Measurements from ENCODE around the gene STOML1.
A peak's percentile ranks its signal among the peaks of the same experiment; 100 is the strongest.
"Not testable (repeated sequence)": the region's sequence is repeated elsewhere in the genome, so short reads cannot be mapped to it uniquely, and the experiment has no call there.

STOML1 gene

DNA sequence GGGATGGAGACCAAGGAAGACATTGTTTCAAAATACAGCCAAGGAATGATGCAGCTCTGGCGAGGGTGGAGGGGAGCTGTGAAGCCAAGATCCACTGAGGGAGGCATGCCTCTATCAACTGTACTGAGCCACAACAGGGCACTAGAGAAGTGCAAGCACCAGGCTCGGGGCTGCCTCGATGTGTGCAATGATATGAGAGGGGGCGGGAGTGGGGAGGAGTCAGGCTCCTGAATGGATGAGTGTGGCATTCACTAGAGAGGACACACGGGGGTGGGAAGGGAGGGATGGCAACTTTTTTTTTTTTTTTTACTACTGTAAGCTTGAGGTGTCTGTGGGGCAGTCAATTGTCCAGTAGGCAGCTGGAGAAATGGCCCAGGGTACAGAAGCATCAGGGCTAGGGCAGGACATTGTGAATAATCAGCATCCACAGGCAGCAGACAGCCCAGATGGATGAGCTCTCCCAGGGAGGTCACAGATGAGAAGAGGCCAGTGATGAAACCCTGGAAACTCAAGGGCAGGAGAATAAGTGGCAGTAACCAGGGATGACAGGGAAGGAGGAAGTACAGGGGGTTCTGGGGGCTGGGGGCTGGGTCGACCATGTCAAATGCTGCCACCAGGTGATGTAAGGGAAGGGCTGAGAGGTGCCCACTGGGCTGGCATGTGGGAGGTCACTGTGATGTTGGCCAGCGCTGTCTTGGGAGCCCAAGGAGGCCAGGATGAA is 5.9 kb downstream of the STOML1 start:
- DNase-seq, result no peak

GRCh38 chr15:73985101-73985873 is 6.8 kb downstream of the STOML1 start:
- no peak for DNase-seq

GRCh38 chr15:73984208-73984979 is 7.7 kb downstream of the STOML1 start:
- DNase-seq, result no peak

- DNase-seq, result no peak
Measured at GRCh38 chr15:73983773-73984172, 8.3 kb downstream of the STOML1 start.

DNA sequence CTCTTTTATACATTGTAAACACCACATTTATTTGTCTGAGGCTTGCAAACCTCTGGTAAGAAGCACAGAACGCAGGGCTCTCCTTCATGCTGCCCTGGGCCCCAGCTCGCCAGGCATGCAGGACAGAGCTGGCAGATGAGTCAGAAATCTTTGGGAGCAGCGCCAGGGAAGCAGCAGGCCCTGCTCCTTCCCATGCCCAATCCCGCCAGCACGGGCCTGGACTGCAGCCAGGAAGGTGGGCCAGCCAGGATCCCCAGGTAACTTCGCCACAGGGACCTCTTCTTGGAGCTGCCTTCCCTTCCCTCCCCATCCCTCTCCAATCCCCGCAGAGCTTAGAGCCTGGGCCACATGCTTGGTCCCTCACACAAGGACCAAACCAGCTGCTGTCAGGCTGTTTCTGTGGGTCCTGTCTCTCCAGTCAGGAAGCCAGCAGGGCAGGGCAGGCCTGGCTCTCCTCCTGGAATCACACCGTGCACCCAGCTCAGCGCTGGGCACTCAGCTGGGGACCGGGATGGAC is 8.8 kb downstream of the STOML1 start:
- no peak for DNase-seq

- DNase-seq, result peak; percentile 52 to 60
Measured at GRCh38 chr15:73982222-73982962, 9.7 kb downstream of the STOML1 start.

DNA sequence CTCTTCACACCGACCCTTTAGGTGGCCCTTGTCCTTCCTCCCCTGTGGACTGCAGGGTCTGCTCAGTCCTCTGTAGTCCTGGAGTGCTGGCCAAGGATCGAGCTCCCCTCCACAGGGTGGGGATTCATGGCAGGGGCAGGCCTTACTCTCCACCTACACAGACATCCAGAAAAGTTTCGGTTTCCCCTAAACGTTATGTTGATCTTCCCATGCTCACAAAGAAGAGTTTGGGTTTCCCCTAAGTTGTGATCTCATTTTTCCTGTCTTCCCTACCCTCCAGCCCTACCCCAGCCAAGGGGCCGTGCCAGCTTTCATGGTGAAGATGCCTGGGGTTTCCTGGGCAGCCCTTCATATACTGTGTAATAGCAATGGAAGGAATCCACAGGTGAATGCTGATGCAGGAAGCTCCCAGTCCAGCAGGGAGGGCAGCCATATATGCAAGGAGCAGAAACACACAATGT is 10.3 kb downstream of the STOML1 start:
- peak in 1 of 2 experiments; percentile 37 for DNase-seq

DNA sequence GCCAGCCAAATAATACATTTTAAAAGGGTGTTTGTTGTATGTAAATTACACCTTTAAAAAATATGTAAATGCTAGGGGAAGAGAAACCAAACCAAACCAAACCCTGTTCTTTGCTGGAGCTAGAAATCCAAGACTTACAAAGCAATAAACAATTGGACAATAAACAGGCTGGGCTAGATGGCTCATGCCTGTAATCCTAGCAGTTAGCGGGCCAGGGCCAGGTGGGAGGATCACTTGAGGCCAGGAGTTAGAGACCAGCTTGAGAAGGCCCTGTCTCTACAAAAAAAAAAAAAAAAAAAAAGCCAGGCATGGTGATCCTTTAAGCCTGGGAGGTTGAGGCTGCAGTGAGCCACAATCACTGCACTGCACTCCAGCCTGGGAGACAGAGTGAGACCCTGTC is 12.5 kb downstream of the STOML1 start:
- no peak for DNase-seq

- DNase-seq, result no peak
Measured at GRCh38 chr15:73978896-73979295, 13.2 kb downstream of the STOML1 start.

DNA sequence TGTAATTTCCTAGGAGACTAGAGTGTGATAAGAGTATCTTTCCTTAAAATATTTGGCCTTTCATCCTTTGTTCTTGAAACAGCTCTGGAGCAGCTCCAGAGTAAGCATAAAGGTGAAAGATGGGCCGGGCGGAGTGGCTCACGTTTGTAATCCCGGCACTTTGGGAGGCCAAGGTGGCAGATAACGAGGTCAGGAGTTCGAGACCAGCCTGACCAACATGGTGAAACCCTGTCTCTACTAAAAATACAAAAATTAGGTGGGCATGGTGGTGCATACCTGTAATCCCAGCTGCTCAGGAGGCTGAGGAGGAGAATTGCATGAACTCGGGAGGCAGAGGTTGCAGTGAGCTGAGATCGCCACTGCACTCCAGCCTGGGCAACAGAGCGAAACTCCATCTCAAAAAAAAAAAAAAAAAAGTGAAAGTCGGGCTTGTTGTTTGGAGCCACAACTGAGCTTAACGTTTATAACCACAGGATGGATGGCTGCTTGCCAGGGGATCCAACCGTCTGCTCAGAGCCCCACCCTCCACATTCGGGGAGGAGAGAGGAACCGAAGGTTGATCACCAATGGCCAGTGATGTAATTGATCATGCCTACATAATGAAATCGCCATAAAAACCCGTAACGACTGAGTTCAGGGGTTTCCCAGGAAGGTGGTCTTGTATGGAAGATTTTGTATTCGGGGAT is 16.5 kb downstream of the STOML1 start:
- DNase-seq, result peak in 1 of 2 experiments; percentile 49

GRCh38 chr15:73973683-73974200 is 18.4 kb downstream of the STOML1 start:
- not testable (repeated sequence) for DNase-seq

DNA sequence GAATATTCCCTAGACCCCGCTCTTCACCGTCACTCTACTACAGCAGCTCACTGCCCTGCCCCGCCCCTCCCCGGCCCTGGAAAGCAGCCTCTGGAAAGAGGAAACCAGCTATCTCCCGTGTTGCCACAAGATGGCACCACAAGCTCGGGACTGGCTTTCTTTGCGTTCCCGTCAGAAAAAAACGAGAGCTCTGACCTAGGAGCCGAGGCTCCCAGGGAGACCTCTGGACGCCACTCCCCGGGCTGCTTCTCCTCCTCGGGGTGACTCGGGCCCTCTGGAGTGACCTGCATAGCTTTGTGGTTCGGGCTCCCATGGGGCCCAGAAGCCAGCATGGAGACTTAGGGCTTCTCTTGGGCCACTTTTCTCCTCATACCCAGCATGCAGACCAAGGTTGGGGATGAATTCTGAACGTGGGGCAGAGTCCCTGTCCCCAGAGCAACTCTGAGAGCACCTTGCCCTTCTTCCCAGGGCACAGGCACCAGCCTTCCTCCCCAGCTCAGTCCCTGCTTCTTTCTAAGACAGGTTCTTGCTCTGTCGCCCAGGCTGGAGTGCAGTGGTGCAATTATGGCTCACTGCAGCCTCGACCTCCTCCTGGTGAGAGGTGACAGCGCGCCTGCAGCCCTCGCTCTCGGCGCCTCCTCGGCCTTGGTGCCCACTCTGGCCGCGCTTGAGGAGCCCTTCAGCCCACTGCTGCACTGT is 19.0 kb downstream of the STOML1 start:
- peak; percentile 87 to 89 for DNase-seq

DNA sequence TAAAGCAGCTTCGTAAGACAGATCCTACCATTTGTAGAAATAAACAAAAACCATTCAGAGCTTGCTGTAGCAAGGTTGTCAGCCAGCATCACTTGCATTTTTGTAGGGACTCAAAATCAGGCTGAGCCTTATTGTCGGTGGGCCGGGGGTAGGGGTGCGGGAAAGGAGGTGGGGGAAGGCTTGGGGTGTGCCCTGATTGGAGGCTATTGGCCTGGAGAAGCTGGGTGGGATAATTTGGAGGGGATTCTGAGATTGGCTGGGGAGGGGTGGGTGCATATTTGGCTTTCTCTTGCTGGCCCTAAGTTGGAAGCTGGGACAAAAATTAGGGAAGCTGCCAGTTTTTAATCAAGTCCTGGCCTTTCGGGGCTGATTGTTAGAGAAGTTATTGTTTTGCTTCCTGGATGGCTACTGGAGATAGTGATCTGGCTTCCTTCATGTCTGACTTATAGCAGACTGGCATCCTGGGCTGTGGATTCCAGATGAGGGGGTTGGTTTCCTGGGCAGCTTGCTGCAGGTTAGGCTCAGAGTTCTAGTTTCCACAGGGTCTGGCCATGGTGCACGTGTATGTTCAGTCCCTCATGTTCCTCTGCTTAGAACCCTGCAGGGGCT is 22.8 kb downstream of the STOML1 start:
- no peak for DNase-seq

- no peak for DNase-seq
Measured at GRCh38 chr15:73968461-73968860, 23.6 kb downstream of the STOML1 start.

DNA sequence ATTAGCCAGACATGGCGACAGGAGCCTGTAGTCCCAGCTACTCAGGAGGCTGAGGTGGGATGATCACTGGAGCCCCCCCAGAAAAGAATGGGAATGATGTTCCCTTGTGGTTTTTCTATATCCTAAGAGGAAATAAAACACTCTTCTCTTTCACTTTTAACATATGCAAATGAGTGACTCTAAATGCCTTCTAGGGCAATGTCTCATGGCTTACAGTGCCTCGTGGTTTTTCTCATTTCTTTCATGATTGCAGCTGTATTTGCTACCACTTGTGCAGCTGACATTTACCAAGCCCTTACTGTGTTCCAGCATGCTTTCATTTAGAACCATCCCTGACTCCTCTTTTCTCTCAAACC is 26.4 kb downstream of the STOML1 start:
- peak in 1 of 2 experiments; percentile 15 for DNase-seq

DNA sequence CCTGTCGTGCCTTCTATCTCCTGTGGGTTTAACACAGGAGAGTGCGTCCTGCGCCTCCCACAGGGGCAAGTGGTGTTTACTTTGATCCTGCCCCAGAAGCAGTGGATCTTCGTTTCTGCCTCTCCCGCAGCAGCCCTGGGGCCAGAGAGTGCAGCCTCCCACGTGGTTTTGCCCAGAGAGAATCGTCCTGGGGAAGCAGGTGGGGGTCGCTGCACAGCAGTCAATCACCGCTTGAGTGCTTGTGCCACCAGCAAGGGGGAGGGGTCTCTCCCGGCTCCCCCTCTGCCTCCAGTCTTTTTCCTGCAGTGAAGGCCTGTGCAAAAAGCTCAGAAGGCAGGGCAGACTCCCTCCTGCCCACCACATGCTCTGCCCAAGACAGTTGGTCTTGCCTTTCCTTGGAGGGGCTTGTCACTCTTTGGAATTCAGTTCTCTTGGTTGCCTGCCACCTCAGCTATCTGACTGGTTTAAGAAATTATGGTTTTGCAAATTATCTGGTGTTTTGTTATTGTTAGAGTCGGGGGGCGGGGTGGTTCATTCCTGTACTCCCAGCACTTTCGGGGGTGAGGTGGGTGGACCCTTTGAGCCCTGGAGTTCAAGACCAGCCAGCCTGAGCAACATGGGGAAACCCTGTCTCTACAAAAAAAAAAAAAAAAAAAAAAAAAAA is 26.9 kb downstream of the STOML1 start:
- peak; percentile 77 to 84 for DNase-seq

DNA sequence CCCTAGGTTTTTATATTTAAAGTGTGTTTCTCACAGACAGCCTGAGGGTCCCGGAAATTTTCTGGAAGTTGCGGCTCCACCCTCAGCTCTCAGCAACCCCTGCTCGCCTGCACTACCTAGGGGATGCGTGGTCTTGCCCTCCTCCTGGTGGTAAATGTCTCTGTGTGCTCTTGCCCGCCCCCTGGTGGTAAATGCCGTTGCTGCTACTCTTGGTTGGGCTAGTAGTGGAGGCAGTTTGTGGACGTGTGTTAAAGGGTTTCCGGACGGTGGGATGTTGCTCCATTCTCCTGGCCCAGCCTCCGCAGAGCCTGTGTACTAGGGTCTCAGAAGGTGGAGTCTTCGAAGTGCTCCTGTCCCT is 27.4 kb downstream of the STOML1 start:
- peak; percentile 92 to 94 for DNase-seq

DNA sequence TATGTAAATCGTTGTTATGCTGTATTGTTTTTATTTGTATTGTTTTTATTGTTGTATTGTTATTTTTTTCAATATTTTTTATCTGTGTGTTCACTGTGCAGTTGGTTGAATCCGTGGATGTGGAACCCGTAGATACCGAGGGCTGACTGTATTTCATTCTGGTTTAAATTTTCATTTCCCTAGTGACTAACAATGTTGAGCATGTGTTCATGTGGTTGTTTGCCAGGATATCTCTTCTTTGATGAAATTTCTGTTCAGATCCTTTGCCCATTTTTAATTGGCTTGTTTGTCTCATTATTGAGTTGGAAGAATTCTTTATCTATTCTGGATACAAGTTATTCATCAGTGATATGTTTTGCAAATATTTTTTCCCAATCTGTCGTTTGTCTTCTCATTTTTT is 29.7 kb downstream of the STOML1 start:
- no peak for DNase-seq

- DNase-seq, result not testable (repeated sequence)
Measured at GRCh38 chr15:73960472-73961070, 31.5 kb downstream of the STOML1 start.

- no peak for DNase-seq
Measured at GRCh38 chr15:73959801-73960200, 32.3 kb downstream of the STOML1 start.

Measured in activated CD4-positive, alpha-beta T cell treated with anti-CD3 and anti-CD28 coated beads, Interleukin-2, amount 50 U/mL, for 48 hours (primary cell).